Measurements from ENCODE around the gene POLN. TPM values are rescaled to one million over a fixed set of nuclear protein-coding genes. Genes with fewer than 3 reads are reported as not detected.

POLN gene
- total RNA-seq, 2 experiments from 2014 or later: 4.0 to 4.4 TPM

DNA sequence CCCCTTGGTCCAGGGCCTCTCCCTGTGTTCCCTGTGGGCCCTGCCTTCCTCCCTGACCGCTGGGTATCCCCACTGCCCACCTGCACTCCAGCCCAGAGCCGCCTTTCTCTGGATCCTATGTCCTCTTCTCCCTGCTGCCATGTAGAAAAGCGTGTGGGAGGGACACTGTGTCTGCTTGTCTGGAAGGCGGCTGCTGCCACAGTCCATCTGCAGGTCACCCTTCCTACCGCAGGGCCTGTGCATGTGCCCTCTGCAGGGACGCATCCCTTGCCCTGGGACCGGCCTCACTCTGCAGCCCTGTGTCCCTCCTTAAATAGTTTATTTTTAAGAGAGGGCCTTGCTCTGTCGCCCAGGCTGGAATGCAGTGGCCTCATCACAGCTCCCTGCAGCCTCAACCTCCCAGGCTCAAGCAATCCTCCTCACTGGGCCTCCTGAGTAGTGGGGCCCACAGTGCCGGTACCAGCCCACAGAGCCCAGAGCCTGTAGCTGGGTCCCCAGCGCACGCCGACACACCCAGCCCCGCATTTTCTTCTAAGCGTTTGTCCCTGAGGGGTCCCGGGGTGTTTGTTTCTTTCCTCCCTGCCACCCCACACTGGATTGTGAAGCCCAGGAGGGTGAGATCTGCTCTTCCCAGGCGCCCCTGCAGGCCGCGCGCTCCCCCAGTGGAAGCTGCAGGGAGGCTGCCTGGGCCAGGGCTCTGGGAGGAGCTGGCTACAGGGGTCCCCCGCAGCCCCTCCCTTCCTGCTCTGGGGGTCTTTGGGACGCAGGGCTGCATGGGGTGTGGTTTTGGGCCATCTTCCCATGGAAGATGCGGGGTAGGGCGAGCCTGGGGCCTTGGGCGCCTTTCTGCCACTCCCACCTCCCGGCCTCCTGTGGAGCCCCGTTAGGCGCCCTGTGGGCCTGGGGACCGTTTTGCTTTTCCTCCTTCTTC, 195.6 kb downstream of the POLN start:
- no peak overlapping the region for H2AFZ ChIP-seq (ENCODE audit: low read length)
- TF ChIP-seq EZH2phosphoT487 (IDR thresholded peaks at IDR 0.05; ENCODE audit: borderline replicate concordance, low read depth, low read length): no peak
- TF ChIP-seq, protein P1, sequence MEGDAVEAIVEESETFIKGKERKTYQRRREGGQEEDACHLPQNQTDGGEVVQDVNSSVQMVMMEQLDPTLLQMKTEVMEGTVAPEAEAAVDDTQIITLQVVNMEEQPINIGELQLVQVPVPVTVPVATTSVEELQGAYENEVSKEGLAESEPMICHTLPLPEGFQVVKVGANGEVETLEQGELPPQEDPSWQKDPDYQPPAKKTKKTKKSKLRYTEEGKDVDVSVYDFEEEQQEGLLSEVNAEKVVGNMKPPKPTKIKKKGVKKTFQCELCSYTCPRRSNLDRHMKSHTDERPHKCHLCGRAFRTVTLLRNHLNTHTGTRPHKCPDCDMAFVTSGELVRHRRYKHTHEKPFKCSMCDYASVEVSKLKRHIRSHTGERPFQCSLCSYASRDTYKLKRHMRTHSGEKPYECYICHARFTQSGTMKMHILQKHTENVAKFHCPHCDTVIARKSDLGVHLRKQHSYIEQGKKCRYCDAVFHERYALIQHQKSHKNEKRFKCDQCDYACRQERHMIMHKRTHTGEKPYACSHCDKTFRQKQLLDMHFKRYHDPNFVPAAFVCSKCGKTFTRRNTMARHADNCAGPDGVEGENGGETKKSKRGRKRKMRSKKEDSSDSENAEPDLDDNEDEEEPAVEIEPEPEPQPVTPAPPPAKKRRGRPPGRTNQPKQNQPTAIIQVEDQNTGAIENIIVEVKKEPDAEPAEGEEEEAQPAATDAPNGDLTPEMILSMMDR (conservative IDR thresholded peaks at IDR 0.05; ENCODE audit: low read length): no peak
- peaks cover 8% of the 10 kb centered on the region for H3K4me1 ChIP-seq (ENCODE audit: insufficient read depth, low read length, poor library complexity, severe bottlenecking)
- H3K27ac ChIP-seq (ENCODE audit: low read depth, low read length, poor library complexity, severe bottlenecking): no peak overlapping the region
- no peak overlapping the region for H3K4me2 ChIP-seq (ENCODE audit: low read length)
- BruUV-seq (replicated peaks): no TSS peak
- DNase-seq (ENCODE audit: low spot score): no peak
- no peak overlapping the region for H3K4me3 ChIP-seq (ENCODE audit: low read depth, low read length, poor library complexity, severe bottlenecking)
- ChIA-PET CTCF (ENCODE audit: unreplicated experiment) (no interaction called here), POLR2A (interaction anchor here (0.6 kb wide), 1 partner anchor 660 kb away, joined by 3 read pairs; no protein-coding TSS in a partner anchor)
- no peaks in the 10 kb centered on the region for H3K36me3 ChIP-seq (ENCODE audit: insufficient read depth, low read length)
- no peaks in the 10 kb centered on the region for H3K9me3 ChIP-seq (ENCODE audit: low read length)
- intact Hi-C loops (cut with micrococcal nuclease; ENCODE audit: unreplicated experiment): no loop called here
- H4K20me1 ChIP-seq (ENCODE audit: insufficient read depth, low read length): no peaks in the 10 kb centered on the region
- no peaks in the 10 kb centered on the region for H3K79me2 ChIP-seq (ENCODE audit: insufficient read depth, low read depth, low read length)
- H3K9me2 ChIP-seq (ENCODE audit: insufficient read depth, low read length): no peaks in the 10 kb centered on the region

DNA sequence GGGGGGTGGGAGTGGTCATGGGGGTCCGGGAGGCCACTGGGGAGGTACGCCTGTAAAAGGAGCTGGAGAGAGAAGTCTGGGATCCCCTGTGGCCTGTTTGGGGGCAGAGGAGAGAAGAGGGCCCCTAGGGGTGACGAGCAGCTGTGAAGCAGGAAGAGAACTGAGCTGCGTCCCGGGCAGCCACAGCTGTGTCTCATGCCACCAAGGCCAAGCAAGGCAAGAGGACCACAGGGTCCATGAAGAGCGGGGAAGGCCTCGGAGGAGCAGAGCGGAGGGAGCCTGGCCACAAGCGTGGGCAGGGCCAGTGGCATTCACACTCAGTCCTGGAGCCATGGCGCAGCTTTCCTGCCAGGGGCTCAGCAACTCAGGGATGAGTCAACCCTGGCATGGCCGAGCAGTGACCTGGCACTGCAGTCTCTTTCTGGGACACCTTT, 196.4 kb downstream of the POLN start:
- TF ChIP-seq, protein P1 (conservative IDR thresholded peaks at IDR 0.05; ENCODE audit: low read length): no peak
- TF ChIP-seq EZH2phosphoT487 (IDR thresholded peaks at IDR 0.05; ENCODE audit: borderline replicate concordance, low read depth, low read length): no peak
- intact Hi-C loops (cut with micrococcal nuclease; ENCODE audit: unreplicated experiment): no loop called here
- Histone ChIP-seq H3K9me3 (ENCODE audit: low read length) (no peaks in the 10 kb centered on the region), H2AFZ (ENCODE audit: low read length) (no peak overlapping the region), H3K9me2 (ENCODE audit: insufficient read depth, low read length) (no peaks in the 10 kb centered on the region), H3K27ac (ENCODE audit: low read depth, low read length, poor library complexity, severe bottlenecking) (no peak overlapping the region), H3K4me3 (ENCODE audit: low read depth, low read length, poor library complexity, severe bottlenecking) (no peak overlapping the region), H3K4me2 (ENCODE audit: low read length) (no peak overlapping the region), H3K36me3 (ENCODE audit: insufficient read depth, low read length) (no peaks in the 10 kb centered on the region), H4K20me1 (ENCODE audit: insufficient read depth, low read length) (no peaks in the 10 kb centered on the region), H3K4me1 (ENCODE audit: insufficient read depth, low read length, poor library complexity, severe bottlenecking) (peaks cover 8% of the 10 kb centered on the region), H3K79me2 (ENCODE audit: insufficient read depth, low read depth, low read length) (no peaks in the 10 kb centered on the region)
- no TSS peak for BruUV-seq (replicated peaks)
- ChIA-PET CTCF (ENCODE audit: unreplicated experiment) (no interaction called here), POLR2A (no interaction called here)
- DNase-seq (ENCODE audit: low spot score): no peak

Data from OCI-LY7 (cell line).